Karpas-422 (cell line): ENCODE results near the gene PRRC2B. TPM values are rescaled to one million over a fixed set of nuclear protein-coding genes. Genes with fewer than 3 reads are reported as not detected.

Experiments used
- small RNA-seq: library from RNA; depleted of rRNA; stranded (forward); fragments of <200 nt; gene quantifications from one replicate; pipeline ENCODE3, GENCODE V24; 2014
- total RNA-seq: library from RNA; depleted of rRNA; stranded (reverse); fragments of >200 nt; shearing (Covaris generic); gene quantifications from 2 replicates; pipeline ENCODE4 v1.2.3, GENCODE V29; 2014; ENCODE audit warnings: low replicate concordance; rRNA removed

PRRC2B gene
- total RNA-seq, 1 experiment from 2014 or later = 83.8 TPM

Small RNA genes lying within 50 kb of the gene (small RNA-seq; reads per million reads assigned to genes)
- gene SNORD62A = 0.59 reads per million, percentile 14 among the genes with 10 or more reads in this experiment
- gene SNORD62B = 1.6 reads per million, percentile 44 among the genes with 10 or more reads in this experiment

Other genes with a start within 250 kb of the PRRC2B start
- 31.6 and 43.9 TPM in 2 replicates for gene FAM78A, start 117.6 kb upstream of the PRRC2B start, total RNA-seq
- gene PLPP7, start 104.4 kb upstream of the PRRC2B start, total RNA-seq = not detected in 2 replicates
- 29.0 and 33.9 TPM in 2 replicates for gene POMT1, start 108.8 kb downstream of the PRRC2B start, total RNA-seq
- gene UCK1, start 137.2 kb downstream of the PRRC2B start, total RNA-seq = 8.0 and 23.5 TPM in 2 replicates
- not detected in 2 replicates for gene PRRT1B, start 151.4 kb downstream of the PRRC2B start, total RNA-seq